ENCODE data around the gene L3MBTL4.

- TF ChIP-seq POLR2A (IDR thresholded peaks at IDR 0.05) (no peak), CTCF (IDR thresholded peaks at IDR 0.05) (no peak), EP300 (IDR thresholded peaks at IDR 0.05) (no peak)
Measured at GRCh38 chr18:6199777-6200176, 214.9 kb downstream of the L3MBTL4 start.

All from sigmoid colon (tissue), 4 donors.